Measurements from ENCODE around the gene TRAPPC4.
A peak's percentile ranks its signal among the peaks of the same experiment; 100 is the strongest.
"Not testable (repeated sequence)": the region's sequence is repeated elsewhere in the genome, so short reads cannot be mapped to it uniquely, and the experiment has no call there.

The TRAPPC4 gene

DNA sequence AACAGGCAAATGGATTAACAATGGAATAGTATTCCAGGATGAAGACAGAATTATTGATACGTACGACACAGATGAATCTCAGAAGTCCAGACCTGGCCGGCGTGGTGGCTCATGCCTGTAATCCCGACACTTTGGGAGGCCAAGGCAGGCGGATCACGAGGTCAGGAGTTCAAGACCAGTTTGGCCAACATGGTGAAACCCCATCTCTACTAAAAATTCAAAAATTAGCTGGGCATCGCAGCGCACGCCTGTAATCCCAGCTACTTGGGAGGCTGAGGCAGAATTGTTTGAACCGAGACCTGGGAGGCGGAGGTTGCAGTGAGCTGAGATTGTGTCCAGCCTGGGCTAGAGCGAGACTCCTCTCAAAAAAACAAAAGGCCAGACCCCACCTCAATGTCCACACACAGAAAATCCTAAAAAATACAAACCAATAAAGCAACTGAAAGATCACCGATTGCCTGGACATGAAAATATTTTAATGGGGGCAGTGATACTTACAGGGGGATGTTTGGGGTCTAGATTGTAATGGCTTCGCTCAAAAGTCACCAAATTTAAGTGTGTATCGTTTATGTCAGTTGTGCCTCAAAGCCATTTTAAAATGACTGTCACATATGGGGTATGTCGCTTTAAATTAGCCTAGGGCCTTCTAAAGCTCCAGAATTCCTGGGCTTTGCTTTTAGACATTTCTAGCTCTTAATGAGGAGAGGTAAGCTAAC lies 4.2 kb upstream of the TRAPPC4 start:
- no peak for DNase-seq (ENCODE audit: low read depth)

DNA sequence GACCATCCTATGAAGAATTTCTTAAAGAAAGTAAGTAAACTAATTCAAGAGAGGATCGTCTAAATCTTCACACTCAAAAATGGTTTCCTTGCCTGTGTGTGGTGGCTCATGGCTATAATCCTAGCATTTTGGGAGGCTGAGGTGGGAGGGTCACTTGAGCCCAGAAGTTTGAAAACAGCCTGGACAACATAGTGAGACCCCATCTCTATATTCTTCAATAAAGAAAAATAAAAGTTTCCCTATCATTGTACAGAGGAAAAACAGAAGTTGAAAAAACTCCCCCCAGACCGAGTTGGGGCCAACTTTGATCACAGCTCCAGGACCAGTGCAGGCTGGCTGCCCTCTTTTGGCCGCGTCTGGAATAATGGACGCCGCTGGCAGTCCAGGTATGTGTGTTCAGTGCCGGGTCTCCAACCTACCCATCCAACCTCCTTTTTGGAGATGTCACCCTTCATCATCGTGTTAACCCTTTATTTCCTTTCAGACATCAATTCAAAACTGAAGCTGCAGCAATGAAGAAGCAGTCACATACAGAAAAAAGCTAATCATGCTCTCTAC lies 3.4 kb upstream of the TRAPPC4 start:
- DNase-seq (ENCODE audit: low read depth), result no peak

DNA sequence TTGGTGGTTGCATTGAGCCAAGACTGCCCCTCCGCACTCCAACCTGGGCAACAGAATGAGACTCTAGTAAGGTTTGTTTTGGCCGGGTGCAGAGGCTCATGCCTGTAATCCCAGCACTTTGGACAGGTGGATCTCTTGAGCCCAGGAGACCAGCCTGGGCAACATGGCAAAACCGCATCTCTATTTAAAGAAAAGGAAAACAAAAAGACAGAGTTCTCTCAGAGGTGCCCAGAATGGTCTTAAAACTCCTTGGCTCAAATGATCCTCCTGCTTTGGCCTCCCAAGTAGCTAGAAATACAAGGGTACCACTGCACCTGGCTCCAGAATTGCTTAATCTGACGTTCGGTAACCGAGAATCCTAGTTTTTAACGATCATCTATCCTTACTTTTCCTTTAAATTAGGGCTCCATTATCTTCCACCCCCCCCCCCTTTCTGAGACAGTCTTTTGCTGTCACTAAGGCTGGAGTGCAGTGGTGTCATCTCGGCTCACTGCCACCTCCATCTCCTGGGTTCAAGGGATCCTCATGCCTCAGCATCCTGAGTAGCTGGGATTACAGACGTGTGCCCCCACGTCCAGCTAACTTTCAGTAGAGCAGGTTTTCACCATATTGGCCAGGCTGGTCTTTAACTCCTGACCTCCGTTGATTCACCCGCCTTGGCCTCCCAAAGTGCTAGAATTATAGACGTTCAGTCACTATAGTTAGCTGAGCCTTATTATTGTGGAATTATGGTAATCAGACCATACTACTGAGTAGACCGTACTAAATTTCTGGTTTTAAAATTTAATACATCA lies 2.2 kb upstream of the TRAPPC4 start:
- no peak for DNase-seq (ENCODE audit: low read depth)

DNA sequence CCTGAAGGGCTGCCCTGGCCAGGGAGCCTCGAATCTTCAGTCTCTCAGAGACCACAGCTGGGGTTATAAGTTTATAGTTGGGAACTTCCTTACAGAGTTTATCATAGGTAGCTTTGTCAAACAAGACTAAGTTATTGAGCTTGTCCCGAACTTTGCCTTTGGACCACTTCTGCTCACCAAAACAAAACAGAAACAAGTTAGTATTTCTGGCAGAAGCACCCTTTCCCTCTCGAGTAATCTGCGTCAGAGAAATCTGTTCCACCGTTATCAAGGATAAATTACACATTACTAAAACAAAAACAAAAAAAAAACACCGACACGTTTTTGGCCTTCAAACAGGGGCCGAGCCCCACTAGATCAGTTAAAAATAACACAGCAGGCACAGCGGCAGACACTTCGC lies 1.2 kb upstream of the TRAPPC4 start:
- DNase-seq (ENCODE audit: low read depth), result not testable (repeated sequence)

DNA sequence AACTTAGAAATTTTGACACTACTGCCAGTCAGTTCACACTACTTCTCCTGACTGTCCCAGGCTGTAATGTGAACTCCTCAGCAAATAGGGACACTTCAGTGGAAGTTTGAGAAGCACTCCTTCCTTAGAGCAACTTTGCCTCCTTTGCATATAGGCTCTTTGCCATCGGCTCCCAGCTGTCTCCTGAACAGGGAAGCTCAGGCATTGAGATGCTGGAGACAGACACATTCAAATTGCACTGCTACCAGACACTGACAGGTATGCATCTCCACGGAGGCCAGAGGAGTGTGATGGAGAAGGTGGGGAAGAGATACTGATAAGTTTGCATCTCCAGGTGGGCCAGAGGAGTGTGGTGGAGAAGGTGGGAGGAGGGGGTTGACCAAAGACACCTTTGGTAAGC lies 1.4 kb downstream of the TRAPPC4 start:
- DNase-seq (ENCODE audit: low read depth), result no peak

DNA sequence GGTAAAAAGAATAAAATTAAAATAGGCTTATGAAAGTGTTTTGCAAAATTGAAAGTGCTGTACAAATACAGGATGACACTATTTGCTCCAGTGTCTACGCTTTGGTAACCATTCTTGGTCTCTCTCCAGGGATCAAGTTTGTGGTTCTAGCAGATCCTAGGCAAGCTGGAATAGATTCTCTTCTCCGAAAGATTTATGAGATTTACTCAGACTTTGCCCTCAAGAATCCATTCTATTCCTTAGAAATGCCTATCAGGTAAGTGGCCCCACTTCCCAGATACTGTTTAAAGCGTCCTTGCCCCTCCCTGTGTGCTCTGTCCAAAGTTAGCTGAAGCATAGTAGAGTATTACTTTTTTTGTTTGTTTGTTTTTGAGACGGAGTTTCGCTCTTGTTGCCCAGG lies 3.1 kb downstream of the TRAPPC4 start:
- DNase-seq (ENCODE audit: low read depth), result no peak

DNA sequence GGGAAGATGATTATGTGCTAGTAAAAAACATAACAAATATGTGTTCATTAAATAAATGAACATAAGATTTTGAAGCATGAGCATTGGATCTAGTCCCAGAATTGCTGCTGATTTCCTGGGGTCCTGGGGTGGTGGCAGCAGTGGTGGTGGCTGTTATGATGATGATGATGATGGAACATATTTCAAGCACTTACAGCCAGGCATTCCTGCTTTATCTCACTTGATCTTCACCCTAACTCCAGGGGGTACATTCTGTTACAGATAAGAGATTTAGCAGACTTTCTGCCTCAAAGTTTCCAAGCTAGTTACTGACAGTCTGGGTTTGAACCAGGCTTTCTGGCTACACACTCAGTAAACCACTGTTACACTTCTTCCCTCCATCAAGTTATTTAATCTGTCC lies 5.2 kb downstream of the TRAPPC4 start:
- DNase-seq (ENCODE audit: low read depth), result no peak

DNA sequence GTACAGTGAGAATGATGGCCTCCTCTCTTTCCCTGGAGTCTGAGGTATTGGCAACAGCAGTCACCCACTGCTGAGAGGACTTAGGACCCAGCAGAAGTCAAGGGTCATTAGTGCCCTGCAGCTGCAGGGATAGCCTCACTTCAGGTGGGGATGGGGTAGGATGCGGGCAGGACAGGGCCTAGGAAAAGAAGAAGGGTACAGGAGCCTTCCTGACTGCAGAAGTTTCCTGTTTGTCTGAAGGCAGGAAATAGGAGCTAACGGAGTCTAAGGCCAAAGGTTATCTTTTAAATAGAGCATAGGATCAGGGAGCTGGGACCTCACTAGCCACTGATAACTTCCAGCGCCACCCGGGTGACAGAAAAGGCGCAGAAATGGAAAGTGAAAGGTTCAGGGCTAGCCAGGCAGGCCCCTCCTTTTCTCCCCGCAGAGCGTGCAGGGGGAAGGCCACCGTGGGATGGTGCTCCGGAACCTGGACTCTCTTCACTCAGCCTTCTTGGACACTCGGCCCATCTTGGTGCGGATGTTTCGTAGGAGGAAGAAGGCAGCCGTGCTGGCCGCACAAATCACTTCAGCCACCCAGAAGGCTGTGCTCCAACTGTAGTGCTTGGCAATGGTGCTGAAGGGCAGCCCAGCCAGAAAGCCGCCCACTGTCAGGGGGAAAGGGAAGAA lies 6.0 kb downstream of the TRAPPC4 start:
- DNase-seq (ENCODE audit: low read depth), result no peak

DNA sequence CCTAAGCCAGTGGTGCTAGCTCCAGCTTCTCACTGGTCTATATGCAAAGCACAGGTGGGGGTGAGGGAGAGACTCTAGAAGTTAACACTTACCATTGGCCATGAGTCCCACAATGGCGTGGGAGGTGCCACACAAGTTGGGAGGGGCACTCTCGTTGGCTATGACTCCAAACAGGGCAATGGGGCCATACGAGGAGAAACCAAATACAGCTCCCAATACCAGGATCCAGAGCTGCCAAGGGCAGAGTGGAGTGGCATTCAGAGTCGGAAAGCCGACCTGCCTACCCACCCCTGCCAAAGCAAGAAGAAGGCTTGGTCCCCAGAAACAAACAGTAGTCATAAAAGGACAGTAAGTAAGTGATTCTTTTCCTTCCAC lies 6.5 kb downstream of the TRAPPC4 start:
- no peak for DNase-seq (ENCODE audit: low read depth)

DNA sequence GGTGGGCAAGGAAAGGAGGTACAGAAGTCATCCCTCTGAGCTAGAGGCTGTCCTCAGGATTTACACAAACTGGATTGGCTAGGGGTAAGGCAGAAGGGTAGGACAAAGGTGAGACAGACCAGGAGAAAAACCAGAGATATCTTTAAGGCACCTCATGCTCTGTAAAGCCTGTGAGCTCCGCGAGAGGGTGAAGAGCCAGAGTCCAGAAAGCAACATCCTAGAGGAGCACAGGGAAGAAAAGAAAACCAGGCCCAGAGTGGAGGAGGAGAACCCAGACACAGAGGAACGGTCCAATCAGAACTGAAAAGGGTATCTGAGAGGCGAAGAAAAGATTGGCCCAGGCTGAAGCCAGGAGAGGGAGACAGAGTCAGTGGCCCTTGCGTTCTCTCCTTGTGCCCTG lies 7.0 kb downstream of the TRAPPC4 start:
- no peak for DNase-seq (ENCODE audit: low read depth)

DNA sequence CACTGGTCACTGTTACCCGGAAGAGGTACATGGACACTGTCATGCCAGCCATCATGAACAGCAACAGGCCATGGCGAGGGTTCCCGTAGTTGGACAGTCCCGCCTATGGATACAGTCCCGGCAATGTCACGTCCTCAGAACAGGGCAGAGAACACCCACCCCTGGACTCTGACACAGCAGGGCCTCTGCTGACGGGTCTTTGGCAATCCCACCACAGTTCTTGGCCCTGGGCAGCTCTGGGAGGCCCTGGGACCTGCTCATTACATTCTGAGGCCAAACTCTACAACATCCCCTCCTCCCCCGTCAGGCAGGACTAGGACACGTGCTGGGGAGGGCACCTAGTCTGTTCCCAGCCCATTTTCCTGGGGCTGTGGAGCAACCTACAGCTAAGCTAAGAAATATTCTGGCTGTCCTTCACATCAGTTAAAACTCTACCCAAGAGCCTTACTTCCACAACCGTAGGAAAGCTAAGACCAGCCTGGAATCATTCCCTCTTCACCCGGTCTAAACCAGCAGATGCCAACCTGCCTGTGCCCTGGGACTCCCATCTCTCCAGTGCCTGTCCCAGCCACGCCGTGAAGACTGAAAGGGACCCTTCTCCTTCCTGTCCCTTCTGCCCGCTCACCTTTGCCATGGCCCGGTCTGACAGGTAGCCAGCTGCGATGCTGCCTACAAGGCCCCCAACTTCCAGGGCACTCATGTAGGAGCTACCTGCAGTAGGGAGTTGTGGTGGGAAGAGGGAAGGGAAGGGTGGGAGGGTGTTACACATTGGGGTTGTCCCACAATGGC lies 7.6 kb downstream of the TRAPPC4 start:
- no peak for DNase-seq (ENCODE audit: low read depth)

DNA sequence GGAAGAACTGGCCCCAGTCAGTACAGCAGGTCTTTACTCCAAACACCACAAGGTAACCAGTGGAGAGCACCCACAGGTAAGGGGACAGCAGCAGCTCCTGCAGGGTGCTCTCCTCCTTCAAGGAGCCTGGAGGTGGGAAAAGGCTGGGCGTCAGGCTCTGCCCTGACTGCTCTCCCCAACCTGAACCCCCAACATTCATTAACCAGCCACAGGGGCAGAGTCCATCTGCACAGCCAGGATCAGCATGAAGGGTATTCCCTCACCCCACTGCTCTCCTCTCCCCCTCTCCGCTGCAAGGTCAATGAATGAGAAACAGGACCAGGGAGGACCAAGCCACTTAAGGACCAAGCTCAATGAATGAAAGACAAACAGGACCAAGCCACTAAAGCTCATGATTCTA lies 8.4 kb downstream of the TRAPPC4 start:
- no peak for DNase-seq (ENCODE audit: low read depth)

DNA sequence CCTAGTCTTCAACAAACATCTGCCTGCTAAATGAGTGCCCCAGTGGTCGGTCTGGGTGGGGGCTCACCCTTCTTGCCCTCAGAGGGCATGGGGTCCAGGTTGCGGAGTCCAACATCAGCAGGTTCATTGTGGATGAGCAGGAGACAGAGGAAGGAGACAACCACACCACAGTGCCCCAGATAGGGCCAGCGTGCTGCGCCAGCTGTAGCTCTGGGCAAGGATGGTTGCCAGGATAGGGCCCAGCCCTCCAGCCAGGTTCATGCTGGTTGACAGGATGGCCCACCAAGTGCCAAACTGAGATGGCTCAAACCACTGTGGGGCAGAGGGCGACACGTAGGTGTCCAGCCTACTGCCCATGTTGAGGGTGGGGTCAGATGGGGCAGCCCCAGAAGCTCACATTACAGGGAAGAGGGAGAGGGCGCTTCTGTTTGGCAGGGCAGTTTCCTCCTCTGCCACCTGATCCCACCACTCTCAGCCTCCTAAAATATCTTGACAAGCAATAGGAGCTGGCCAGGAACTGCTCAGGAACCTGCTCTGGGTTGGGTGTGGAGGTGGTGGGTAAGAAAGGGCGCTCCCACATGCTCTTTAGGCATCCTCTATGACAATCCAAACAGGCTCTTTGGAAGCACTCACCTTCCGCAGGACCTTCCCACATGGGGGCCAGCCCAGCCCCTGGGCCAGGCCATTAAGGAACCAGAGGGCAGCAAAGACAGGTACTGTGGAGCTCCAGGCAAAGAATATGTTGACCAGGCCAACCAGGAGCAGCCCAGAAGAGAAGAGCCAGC lies 9.2 kb downstream of the TRAPPC4 start:
- no peak for DNase-seq (ENCODE audit: low read depth)

DNA sequence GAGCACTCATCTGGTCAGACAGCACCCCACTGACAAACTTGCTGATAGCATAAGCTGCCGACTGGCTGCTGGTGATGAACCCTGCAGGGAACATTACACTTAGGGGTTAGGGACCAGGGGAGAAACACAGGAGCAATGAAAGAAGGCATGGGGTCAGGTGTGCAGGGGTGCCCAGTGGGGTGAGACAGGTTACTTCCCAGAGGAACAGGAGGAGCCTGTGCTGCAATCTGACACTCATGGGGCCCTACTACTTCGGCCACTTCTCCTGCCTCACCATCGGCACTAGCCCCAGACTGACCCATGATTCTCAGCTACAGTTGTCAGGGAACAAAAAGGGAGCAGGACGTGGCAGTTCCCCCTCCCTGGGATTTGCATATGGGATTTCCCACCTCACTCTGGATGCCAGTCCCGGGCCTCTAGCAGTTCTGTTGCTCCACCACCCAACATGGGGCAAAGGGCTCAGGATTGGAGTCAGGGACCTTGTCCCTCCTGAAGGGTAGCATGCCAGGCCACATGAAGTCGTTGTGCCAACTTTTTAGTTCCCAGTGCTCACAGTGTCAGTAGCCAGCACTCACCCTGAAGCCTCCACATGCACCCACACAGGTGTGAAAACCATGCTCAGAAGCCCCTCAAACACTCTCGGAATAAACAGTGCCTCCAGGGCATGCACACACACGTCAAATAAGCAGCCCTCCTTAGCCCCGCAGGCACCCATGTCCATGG lies 9.9 kb downstream of the TRAPPC4 start:
- DNase-seq (ENCODE audit: low read depth), result no peak

DNA sequence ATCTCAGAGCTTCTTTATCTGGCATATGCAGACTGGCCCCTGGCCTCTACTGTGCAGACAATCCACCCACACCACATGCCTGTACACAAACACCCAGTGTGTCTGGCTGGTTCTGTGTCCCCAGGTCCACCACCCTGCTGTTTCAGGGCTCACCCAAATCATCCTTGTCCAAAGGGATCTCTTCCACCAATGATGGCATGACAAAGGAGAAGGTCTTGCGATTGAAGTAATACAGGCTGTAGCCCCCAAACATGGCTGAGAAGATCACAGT lies 10.4 kb downstream of the TRAPPC4 start:
- DNase-seq (ENCODE audit: low read depth), result no peak

DNA sequence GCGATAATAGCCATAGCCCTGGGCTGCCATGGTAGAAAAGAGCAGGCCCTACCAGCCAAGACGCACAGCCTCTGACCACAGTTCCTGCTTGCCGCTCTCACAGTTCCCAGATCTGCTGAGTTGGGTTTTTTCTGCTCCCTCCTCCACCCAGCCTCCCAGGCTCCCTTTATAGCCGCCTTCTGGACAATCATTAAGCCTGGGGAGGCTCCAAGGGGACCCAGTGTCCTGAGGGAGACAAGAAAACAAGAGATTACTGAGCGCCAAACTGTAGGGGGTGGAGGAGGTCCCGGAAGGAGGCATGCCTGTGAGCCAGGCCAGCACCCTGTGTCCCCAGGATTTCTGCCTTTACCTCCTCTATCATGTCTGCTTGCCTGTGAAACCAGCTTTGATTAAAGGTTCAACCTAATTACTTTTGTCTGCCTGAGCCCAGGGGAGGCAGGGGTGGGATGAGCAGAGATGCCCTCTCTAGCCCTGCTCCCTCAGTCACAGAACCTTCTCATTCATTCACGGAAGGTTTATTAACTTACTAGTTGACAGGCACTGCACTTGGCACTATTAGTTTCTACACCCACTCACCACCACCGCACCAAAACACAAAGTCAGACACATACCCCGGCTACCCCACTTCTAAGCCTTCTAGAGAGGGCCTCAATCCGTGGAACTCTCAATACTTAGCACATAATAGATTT lies 10.9 kb downstream of the TRAPPC4 start:
- DNase-seq (ENCODE audit: low read depth), result no peak

DNA sequence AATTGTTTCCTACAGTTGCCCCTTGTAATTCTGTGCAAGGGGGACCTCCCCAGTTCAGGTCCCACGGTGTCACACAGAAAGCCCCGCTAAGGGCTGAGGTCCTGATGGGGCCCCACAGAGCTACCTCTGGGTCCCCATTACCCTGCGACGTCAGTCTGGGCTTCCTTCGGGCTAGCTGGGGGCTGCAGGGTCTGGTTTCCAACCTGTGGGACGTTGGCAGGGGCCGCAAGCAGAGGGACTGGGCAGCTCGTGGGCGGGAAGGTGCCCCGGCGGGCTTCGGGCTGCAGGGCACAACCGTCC lies 11.4 kb downstream of the TRAPPC4 start:
- DNase-seq (ENCODE audit: low read depth), result no peak

DNA sequence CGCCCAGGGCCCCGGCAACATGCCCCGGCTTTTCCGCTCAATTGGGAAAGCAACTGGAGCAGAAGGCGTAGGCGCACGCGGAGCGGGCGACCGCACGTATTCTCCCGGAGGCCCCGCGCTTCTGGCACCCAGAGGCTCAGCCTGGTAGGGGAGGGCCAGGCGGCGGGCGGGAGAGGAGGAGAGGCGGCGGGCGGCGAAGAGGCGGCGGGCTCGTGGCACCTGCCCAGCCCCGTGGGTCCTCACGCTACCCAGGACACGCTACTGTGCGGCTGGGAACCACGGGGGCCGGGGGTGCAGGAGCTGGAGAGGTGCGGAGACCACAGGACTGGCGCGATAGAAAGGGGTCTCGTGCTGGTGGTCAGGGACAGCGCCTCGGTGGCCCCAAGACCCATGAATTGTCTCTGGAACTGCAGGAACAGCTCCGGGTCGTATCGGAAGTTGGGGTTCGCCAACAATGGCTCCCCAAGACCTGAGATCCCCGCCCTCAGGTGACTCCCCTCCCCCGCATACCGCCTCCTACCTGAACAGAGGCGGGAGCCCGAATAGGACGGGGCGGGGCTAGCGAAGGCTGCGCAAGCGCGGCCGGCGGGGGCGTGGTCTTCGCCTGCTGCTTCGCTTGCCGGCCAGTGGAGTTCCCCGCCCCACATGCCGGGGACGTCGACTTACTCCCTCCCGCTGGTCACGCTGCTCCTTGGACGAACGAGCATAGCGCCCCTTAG lies 11.9 kb downstream of the TRAPPC4 start, which contains the start of gene SLC37A4:
TSS of gene SLC37A4 (minus strand) at position 549 of the 719 bp plus-strand sequence.
- DNase-seq (ENCODE audit: low read depth), result peak; percentile 84

DNA sequence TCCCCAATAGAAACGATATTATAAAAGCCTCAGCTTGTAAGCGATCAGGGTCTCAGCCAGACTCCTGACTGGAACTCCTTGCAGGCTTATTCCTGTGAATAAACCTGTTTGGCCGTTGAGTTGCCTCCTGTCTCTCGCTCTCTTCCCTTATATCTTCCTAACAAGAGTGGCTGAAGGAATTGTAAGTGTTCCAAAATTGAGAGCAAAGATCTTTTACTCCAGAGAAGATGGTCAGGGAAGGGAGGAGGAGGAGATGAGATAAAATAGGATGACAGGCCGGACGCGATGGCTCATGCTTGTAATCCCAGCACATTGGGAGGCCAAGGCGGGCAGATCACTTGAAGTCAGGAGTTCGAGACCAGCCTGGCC lies 13.3 kb downstream of the TRAPPC4 start:
- DNase-seq (ENCODE audit: low read depth), result no peak

DNA sequence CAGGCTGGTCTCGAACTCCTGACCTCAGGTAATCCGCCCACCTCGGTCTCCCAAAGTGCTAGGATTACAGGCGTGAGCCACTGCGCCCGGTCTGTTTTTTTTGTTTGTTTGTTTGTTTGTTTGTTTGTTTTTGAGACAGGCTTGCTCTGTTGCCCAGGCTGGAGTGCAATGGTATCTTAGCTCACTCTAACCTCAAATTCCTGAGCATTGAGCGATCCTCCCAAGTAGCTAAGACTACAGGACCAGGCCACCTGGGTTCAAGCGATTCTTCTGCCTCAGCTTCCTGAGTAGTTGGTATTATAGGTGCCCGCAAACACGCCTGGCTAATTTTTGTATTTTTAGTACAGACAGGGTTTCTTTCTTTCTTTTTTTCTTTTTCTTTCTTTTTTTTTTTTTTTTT lies 14.9 kb downstream of the TRAPPC4 start:
- not testable (repeated sequence) for DNase-seq (ENCODE audit: low read depth)
